ENCODE results near the gene KIF16B.
"Not testable (repeated sequence)": the region's sequence is repeated elsewhere in the genome, so short reads cannot be mapped to it uniquely, and the experiment has no call there.

The KIF16B gene

DNA sequence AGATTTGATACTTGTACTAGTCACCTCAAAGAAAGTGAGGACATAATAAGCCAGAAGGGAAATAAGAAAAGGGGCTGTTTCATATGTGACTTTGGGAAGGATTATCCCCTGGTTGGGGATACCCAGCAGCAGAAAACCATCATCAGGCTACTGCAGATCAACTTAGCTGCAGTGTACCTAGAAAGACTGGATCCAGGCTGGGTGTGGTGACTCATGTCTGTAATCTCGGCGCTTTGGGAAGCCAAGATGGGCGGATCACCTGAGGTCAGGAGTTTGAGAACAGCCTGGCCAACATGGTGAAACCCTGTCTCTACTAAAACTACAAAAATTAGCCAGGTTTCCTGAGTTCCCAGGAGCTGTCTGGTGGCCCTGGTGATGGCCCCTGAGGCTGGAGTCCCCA is 23.2 kb upstream of the KIF16B start:
- DNase-seq (ENCODE audit: low read depth in 1 of 2, low spot score in 1 of 2) = not testable (repeated sequence)

- DNase-seq (ENCODE audit: low read depth in 1 of 2, low spot score in 1 of 2) = no peak
These were observed 22.1 kb upstream of the KIF16B start for GRCh38 chr20:16595376-16595775.

DNA sequence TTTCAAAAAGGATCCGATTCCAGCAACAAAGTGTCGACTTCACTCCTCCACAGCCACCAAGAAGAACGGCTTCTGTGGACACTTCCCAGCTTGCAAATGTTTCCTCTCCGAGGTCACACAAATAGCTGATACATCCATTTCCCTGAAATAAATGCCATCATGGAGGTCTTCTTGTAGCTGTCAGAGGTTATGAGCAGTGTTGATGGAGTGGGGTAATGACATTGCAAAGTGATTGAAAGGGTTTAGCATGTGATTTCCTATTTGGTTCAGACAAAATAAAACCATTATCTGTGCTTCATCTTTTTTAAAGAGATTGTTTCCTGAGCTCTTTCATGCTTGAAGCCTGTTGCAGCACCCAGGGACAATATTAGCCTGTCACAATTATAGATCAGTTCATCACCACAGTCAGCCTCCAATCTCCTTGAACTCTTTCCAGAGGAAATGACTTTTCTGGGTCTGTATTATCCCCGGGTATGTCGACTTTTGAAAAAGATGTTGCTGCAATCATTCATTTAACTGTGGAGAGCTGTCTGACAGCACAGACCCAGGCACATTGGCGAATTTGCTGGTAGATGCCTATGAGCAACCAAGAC is 16.9 kb upstream of the KIF16B start:
- no peak for DNase-seq (ENCODE audit: low read depth in 1 of 2, low spot score in 1 of 2)

- no peak for DNase-seq (ENCODE audit: low read depth in 1 of 2, low spot score in 1 of 2)
These were observed 16.4 kb upstream of the KIF16B start for GRCh38 chr20:16589623-16590022.

GRCh38 chr20:16588241-16588640 is 15.0 kb upstream of the KIF16B start:
- DNase-seq (ENCODE audit: low read depth in 1 of 2, low spot score in 1 of 2) = no peak

GRCh38 chr20:16587066-16587465 is 13.8 kb upstream of the KIF16B start:
- DNase-seq (ENCODE audit: low read depth in 1 of 2, low spot score in 1 of 2) = no peak

- no peak for DNase-seq (ENCODE audit: low read depth in 1 of 2, low spot score in 1 of 2)
These were observed 10.2 kb upstream of the KIF16B start for GRCh38 chr20:16583474-16583873.

- no peak for DNase-seq (ENCODE audit: low read depth in 1 of 2, low spot score in 1 of 2)
These were observed 8.0 kb upstream of the KIF16B start for GRCh38 chr20:16581241-16581640.

DNA sequence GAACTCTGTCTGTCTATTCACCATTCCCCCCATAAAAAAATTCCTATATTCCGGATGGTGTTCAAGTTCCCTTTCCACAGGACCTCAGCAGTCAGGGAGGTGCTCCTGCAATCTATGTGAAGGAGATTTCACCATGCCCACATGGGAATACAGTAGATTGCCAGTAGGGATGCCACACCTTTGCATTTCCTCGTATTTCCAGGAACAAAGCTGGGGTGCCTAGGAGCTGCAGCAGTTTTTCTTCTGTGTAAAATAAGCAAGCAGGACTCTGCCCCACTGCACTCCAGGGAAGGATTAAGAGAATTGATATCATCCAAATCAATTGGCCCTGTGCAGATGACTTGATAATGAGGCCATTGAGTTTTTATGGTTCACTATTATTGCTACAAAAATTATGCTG is 7.4 kb upstream of the KIF16B start:
- DNase-seq (ENCODE audit: low read depth in 1 of 2, low spot score in 1 of 2) = no peak

DNA sequence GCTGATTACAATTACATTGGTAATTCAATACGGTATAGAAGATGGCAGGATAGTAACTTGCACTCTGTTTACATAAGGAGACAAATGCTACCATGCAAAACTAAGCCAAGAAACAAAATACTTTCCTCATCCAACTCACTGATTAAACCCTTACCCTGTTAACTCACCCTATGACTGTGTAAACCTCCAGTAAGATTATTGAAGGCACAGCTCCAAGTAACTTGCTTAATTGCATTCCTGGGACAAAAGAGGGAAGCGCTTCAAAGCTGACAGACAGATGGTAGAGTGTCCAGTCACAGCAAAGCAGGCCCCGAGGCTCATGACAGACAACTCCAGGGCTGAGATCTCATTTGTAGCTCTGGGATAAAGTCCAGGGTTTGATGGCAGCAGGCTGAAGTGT is 6.9 kb upstream of the KIF16B start:
- DNase-seq (ENCODE audit: low read depth in 1 of 2, low spot score in 1 of 2) = no peak

- no peak for DNase-seq (ENCODE audit: low read depth in 1 of 2, low spot score in 1 of 2)
These were observed 3.0 kb upstream of the KIF16B start for GRCh38 chr20:16576219-16576618.

GRCh38 chr20:16575390-16576140 is 2.3 kb upstream of the KIF16B start:
- no peak for DNase-seq (ENCODE audit: low read depth in 1 of 2, low spot score in 1 of 2)

GRCh38 chr20:16574656-16575355 is 1.6 kb upstream of the KIF16B start:
- peak; percentile 47 to 79 for DNase-seq (ENCODE audit: low read depth in 1 of 2, low spot score in 1 of 2)

DNA sequence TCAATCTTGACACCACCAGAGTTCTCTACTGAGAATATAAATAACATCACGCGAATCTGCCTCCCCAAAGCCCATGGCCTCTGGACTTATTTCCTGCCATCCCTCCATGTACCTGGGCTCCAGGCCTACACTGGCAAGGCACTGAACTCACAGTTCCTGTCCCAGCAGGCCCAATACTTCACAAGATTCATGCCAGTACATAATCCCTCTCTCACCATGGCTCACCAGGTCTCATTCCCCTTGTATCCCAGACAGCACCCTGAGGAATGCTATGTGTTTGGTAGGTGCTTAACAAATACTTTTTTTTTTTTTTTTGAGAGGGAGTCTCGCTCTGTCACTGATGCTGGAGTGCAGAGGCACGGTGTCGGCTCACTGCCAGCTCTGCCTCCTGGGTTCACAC is 1.9 kb downstream of the KIF16B start:
- no peak for DNase-seq (ENCODE audit: low read depth in 1 of 2, low spot score in 1 of 2)

DNA sequence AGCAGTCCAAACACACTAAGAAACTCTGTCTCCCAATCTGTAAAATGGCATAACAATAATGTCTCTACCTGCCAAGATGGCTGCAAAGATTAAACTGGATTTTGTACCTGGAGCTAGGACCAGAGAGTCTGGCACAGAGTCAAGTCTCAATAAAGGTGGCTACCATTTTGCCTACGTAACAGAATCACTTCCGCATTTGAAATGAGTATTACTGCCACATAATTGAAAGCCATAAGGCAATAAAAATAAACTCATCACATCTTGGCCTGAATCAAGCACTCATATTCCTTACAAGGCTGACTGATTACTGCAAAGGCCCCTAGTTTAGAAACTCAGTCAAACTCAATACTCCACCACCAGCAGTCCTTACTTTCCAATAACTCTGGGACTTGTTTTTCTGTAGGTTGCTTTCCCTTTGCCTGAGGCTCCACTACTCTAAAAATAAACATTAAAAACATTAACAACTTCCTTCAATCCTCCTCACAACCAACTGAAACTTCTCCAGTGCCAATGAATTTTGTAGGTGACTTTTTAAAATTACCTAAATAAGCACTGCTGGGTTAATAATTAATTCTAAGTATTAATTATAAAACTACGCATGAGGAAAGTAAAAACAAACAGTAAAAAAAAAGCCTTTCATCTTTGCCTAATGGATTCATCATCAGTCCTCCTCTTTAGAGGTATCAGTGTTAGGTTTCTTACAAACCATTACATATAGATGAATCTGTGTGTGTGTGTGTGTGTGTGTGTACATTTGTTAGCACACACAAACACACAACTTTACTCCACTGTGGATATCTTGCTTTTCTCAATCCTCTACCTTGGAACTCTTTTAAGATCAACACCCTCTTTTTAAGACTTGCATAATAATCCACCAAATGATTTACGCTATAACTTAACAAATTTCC is 3.7 kb downstream of the KIF16B start:
- DNase-seq (ENCODE audit: low read depth in 1 of 2, low spot score in 1 of 2) = no peak

GRCh38 chr20:16566080-16566479 is 7.2 kb downstream of the KIF16B start:
- no peak for DNase-seq (ENCODE audit: low read depth in 1 of 2, low spot score in 1 of 2)

GRCh38 chr20:16564079-16564478 is 9.2 kb downstream of the KIF16B start:
- not testable (repeated sequence) for DNase-seq (ENCODE audit: low read depth in 1 of 2, low spot score in 1 of 2)

DNA sequence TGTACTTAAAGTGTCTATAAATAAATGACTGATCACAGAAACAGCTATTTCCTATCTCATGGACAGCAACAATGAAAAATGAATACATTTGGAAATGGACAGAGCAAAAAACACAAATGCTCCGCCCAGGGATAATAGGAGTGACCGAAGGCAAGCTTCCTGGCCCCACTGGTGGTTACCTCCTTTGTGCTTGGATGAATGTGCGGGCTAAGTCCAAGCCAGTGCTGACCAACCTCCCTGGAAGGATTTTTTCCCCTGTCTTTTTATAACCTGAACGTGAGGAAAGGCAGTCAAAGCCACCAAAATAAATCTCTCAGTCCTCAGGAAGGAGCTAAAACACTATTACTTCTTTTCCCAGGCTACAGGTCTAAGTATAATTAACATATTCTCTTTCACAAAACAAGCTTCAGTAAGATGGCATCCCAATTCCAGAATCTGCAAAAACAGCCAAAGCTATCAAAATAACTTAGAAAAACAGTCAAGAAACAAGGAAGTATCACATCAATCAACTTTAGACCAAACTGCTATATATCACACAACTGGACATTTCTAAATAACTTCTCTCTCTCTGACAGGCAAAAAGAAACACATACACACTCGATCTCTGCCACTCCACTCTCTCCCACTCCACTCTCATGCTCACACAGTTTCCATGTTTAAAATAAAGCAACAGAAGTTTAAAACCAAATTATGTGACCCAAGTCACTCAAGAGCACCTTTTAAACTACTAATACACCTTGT is 10.0 kb downstream of the KIF16B start:
- no peak for DNase-seq (ENCODE audit: low read depth in 1 of 2, low spot score in 1 of 2)

GRCh38 chr20:16562259-16562658 is 11.0 kb downstream of the KIF16B start:
- no peak for DNase-seq (ENCODE audit: low read depth in 1 of 2, low spot score in 1 of 2)

- no peak for DNase-seq (ENCODE audit: low read depth in 1 of 2, low spot score in 1 of 2)
These were observed 12.6 kb downstream of the KIF16B start for GRCh38 chr20:16560661-16561060.

DNA sequence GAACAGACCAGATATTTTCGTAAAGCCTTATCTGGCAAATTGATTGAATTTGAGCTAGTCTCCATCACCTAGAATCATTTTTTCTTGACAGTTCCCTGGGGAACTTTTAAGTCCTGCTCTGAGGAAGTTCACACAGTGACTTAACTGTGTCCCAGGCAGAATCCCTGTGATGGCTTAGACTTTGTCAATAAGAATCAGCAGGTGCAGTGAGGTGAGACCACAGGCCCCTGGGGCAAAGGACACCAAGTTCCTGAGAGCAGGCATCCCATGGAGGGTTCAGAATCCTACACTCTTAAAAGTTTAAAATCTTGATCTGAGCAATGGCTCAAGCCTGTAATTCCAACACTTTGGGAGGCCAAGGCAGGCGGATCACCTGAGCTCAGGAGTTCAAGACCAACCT is 13.0 kb downstream of the KIF16B start:
- DNase-seq (ENCODE audit: low read depth in 1 of 2, low spot score in 1 of 2) = no peak
